Rectal smooth muscle tissue (tissue), 1 donor: ENCODE measurements around the gene C1orf210.

Source experiments
- H3K27ac ChIP-seq: one replicate; pipeline ENCODE4 v1.7.0; 2013; ENCODE audit warnings: low read depth, low read length, inconsistent platforms
- H3K27me3 ChIP-seq: one replicate; pipeline ENCODE4 v1.7.0; 2013; ENCODE audit warnings: low read length; ENCODE audit not compliant: control insufficient read depth, insufficient read depth
- H3K36me3 ChIP-seq: one replicate; pipeline ENCODE4 v1.7.0; 2013; ENCODE audit warnings: low read length; ENCODE audit not compliant: control insufficient read depth, insufficient read depth
- H3K4me1 ChIP-seq: one replicate; pipeline ENCODE4 v1.7.0; 2013; ENCODE audit warnings: low read length; ENCODE audit not compliant: control insufficient read depth, insufficient read depth
- H3K4me3 ChIP-seq: one replicate; pipeline ENCODE4 v1.7.0; 2013; ENCODE audit warnings: low read length
- H3K9ac ChIP-seq: one replicate; pipeline ENCODE4 v1.7.0; 2013; ENCODE audit warnings: low read length

Gene C1orf210

GRCh38 chr1:43307458-43308158 lies 22.2 kb upstream of the C1orf210 start:
- H3K36me3 ChIP-seq, result no peaks in the 10 kb centered on the region
- no peak overlapping the region for H3K4me3 ChIP-seq
- no peaks in the 10 kb centered on the region for H3K4me1 ChIP-seq
- H3K9ac ChIP-seq, result no peak overlapping the region
- H3K27ac ChIP-seq, result no peak overlapping the region
- H3K27me3 ChIP-seq, result no peaks in the 10 kb centered on the region

GRCh38 chr1:43306688-43307457 lies 21.5 kb upstream of the C1orf210 start:
- Histone ChIP-seq H3K27me3 (no peaks in the 10 kb centered on the region), H3K9ac (no peak overlapping the region), H3K4me1 (no peaks in the 10 kb centered on the region), H3K27ac (no peak overlapping the region), H3K4me3 (no peak overlapping the region), H3K36me3 (no peaks in the 10 kb centered on the region)

- Histone ChIP-seq H3K27ac (no peak overlapping the region), H3K9ac (no peak overlapping the region), H3K27me3 (no peaks in the 10 kb centered on the region), H3K4me1 (no peaks in the 10 kb centered on the region), H3K36me3 (no peaks in the 10 kb centered on the region), H3K4me3 (no peak overlapping the region)
Measured at GRCh38 chr1:43305926-43306687, 20.7 kb upstream of the C1orf210 start.

GRCh38 chr1:43305461-43305860 lies 20.1 kb upstream of the C1orf210 start:
- no peaks in the 10 kb centered on the region for H3K36me3 ChIP-seq
- no peaks in the 10 kb centered on the region for H3K27me3 ChIP-seq
- H3K4me1 ChIP-seq, result no peaks in the 10 kb centered on the region
- H3K9ac ChIP-seq, result no peak overlapping the region
- H3K27ac ChIP-seq, result no peak overlapping the region
- H3K4me3 ChIP-seq, result no peak overlapping the region

DNA sequence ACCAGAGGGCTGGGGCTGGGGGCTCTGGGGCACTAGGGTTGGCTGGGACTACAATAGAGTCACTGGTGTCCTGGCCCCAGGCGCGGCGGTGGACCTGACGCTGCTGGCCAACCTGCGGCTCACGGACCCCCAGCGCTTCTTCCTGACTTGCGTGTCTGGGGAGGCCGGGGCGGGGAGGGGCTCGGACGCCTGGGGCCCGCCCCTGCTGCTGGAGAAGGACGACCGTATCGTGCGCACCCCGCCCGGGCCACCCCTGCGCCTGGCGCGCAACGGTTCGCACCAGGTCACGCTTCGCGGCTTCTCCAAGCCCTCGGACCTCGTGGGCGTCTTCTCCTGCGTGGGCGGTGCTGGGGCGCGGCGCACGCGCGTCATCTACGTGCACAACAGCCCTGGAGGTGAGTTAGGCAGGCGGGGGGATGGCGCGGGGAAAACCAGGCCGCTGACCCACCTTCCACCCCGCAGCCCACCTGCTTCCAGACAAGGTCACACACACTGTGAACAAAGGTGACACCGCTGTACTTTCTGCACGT lies 19.5 kb upstream of the C1orf210 start:
- no peaks in the 10 kb centered on the region for H3K4me1 ChIP-seq
- H3K36me3 ChIP-seq, result no peaks in the 10 kb centered on the region
- no peak overlapping the region for H3K4me3 ChIP-seq
- H3K9ac ChIP-seq, result no peak overlapping the region
- no peak overlapping the region for H3K27ac ChIP-seq
- H3K27me3 ChIP-seq, result no peaks in the 10 kb centered on the region

DNA sequence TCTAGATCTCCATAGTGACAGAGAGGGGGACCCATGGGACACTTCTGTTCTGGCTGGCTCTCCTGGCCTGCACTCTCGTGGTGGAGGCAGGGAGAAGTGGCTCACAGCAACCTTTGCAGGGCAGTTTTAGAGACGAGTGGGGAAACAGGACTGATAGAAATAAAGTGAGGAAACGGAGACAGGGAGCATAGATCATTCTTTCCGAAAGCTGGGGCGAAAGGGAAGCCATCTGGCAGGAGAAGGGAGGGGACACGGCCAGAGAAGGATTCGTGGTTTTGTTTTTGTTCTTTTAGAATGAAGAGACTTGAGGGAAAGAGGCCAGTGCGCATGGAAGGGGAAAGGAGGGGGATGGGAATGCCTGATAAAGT lies 18.9 kb upstream of the C1orf210 start:
- no peaks in the 10 kb centered on the region for H3K27me3 ChIP-seq
- H3K9ac ChIP-seq, result peak overlapping the region; percentile 19
- H3K4me1 ChIP-seq, result no peaks in the 10 kb centered on the region
- no peak overlapping the region for H3K4me3 ChIP-seq
- no peaks in the 10 kb centered on the region for H3K36me3 ChIP-seq
- no peak overlapping the region for H3K27ac ChIP-seq

DNA sequence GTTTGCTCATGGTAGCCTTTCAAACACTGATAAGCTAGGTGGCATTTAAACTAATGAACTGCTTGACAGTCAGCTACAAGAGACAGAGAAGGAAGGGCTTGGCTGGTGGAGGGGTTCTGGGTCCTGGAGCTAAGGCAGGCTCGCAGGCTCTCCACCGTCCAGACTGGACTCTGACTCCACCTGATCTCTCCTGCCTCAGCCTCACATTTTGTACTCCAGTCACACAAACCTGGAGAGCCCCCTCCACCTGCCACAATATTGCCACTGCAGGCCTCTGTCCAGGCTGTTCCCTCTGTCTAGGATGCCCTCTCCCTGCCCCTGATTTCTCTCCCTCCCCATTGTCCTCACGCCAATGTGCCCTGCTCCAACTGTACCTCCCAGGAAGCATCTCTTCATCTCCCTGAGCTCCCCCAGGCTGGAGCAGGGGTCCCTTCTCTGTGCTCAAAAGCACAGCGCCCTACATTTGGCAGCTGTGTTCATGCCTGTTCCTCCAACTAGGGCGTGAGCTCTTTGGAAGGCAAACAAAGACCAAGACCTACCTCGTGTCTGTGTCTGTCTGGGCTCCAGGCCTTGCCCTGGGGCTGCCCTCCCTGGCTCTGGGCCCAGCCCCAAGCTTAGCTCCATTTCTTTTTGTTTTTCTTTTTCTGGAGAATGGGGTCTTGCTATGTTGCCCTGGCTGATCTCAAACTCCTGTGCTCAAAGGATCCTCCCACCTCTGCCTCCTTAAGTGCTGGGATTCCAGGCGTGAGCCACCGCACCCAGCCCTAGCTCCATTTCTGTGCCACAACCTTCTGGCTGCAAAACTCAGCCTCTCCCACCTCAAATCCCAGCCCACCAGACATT lies 18.3 kb upstream of the C1orf210 start:
- Histone ChIP-seq H3K36me3 (no peaks in the 10 kb centered on the region), H3K27me3 (no peaks in the 10 kb centered on the region), H3K4me3 (no peak overlapping the region), H3K27ac (no peak overlapping the region), H3K4me1 (no peaks in the 10 kb centered on the region), H3K9ac (peak overlapping the region; percentile 19)

DNA sequence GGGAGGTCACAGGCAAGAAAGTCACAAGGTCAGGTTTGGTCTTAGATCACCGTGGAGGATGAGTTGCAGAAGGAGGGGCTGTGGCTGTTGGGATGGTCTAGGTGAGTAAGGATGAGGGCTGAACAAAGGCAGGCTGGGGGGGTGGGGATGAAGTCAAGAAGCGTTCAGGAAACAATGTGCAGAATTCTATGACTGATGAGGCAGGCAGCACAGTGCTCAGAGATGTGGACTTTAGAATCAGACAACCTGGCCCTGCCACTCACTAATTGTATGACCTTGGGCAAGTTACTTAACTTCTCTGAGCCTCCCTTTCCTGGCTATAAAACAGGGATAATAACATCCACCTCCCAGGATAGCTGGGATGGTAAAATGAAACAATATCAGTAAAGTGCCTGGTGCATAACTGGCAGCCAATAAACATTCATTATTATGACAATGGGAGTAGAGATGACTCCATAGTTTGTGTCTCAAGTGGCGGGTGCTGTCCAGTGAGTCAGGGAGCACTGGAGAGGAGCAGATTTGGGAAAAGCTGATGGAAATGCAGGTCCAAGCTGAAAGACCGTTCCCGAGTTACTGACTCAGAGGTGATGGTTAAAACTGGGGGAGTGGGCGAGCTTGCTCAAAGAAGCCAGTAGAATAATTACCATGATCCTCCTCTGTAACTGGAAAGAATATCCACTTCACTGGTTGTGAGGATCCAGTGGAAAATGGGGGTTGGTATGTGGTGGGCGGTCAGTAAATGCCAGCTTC lies 17.5 kb upstream of the C1orf210 start:
- Histone ChIP-seq H3K36me3 (no peaks in the 10 kb centered on the region), H3K4me1 (no peaks in the 10 kb centered on the region), H3K4me3 (no peak overlapping the region), H3K27me3 (no peaks in the 10 kb centered on the region), H3K9ac (no peak overlapping the region), H3K27ac (no peak overlapping the region)

GRCh38 chr1:43302201-43302600 lies 16.8 kb upstream of the C1orf210 start:
- H3K4me3 ChIP-seq, result no peak overlapping the region
- no peaks in the 10 kb centered on the region for H3K4me1 ChIP-seq
- no peak overlapping the region for H3K9ac ChIP-seq
- no peaks in the 10 kb centered on the region for H3K36me3 ChIP-seq
- no peaks in the 10 kb centered on the region for H3K27me3 ChIP-seq
- H3K27ac ChIP-seq, result no peak overlapping the region

DNA sequence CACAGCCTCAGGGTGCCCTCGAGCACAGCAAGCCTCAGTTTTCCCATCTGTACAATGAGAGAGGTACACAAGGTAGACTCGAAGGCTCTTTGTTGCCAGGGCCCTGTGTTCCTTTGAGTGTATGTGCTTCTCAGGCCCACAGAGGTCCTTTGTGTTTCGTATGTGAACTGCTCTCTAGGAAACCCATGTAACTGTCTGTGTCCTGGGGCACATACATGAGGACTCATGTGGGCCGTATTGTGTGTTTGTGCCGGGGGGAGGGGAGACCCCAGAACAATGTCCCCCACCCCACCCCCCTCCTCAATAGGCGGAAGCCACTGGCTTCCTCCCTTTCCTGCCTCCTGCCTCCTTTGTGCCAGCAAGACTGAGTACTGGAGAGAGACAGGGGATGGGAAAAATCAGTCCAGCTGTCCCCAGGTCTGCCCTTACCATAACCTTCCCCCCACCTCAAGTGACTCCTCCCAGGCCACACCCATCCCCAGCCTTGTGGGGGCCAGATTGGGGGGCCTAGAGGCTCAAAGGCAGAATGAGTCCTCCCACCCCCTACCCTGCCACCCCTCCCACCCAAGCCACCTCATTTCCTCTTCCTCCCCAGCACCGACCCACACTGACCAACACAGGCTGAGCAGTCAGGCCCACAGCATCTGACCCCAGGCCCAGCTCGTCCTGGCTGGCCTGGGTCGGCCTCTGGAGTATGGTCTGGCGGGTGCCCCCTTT lies 15.2 kb upstream of the C1orf210 start, which contains the start of gene TIE1:
TSS of gene TIE1 (plus strand) at position 605 of the 717 bp plus-strand sequence. CDS start at position 695, 90 bp downstream.
- Histone ChIP-seq H3K27ac (no peak within 1 kb of the TSS), H3K9ac (no peak within 1 kb of the TSS), H3K4me1 (no peaks in the 10 kb centered on the region), H3K36me3 (no peaks in the 10 kb centered on the region), H3K4me3 (no peak within 1 kb of the TSS), H3K27me3 (no peaks in the 10 kb centered on the region)

GRCh38 chr1:43299101-43299500 lies 13.7 kb upstream of the C1orf210 start:
- Histone ChIP-seq H3K27ac (no peak overlapping the region), H3K4me1 (no peaks in the 10 kb centered on the region), H3K4me3 (no peak overlapping the region), H3K36me3 (no peaks in the 10 kb centered on the region), H3K27me3 (no peaks in the 10 kb centered on the region), H3K9ac (no peak overlapping the region)
